GM18909 (cell line): Measurements from ENCODE around the gene CSPG4.
A peak's percentile ranks its signal among the peaks of the same experiment; 100 is the strongest.
"Not testable (repeated sequence)": the region's sequence is repeated elsewhere in the genome, so short reads cannot be mapped to it uniquely, and the experiment has no call there.

Experiments used
- ATAC-seq: cut with Tn5 transposase; IDR thresholded peaks from one replicate; pipeline ENCODE4 v1.9.1; 2021; ENCODE audit warnings: mild to moderate bottlenecking; ENCODE audit not compliant: unreplicated experiment, poor library complexity

Gene CSPG4, protein sequence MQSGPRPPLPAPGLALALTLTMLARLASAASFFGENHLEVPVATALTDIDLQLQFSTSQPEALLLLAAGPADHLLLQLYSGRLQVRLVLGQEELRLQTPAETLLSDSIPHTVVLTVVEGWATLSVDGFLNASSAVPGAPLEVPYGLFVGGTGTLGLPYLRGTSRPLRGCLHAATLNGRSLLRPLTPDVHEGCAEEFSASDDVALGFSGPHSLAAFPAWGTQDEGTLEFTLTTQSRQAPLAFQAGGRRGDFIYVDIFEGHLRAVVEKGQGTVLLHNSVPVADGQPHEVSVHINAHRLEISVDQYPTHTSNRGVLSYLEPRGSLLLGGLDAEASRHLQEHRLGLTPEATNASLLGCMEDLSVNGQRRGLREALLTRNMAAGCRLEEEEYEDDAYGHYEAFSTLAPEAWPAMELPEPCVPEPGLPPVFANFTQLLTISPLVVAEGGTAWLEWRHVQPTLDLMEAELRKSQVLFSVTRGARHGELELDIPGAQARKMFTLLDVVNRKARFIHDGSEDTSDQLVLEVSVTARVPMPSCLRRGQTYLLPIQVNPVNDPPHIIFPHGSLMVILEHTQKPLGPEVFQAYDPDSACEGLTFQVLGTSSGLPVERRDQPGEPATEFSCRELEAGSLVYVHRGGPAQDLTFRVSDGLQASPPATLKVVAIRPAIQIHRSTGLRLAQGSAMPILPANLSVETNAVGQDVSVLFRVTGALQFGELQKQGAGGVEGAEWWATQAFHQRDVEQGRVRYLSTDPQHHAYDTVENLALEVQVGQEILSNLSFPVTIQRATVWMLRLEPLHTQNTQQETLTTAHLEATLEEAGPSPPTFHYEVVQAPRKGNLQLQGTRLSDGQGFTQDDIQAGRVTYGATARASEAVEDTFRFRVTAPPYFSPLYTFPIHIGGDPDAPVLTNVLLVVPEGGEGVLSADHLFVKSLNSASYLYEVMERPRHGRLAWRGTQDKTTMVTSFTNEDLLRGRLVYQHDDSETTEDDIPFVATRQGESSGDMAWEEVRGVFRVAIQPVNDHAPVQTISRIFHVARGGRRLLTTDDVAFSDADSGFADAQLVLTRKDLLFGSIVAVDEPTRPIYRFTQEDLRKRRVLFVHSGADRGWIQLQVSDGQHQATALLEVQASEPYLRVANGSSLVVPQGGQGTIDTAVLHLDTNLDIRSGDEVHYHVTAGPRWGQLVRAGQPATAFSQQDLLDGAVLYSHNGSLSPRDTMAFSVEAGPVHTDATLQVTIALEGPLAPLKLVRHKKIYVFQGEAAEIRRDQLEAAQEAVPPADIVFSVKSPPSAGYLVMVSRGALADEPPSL (N-terminal part only)

GRCh38 chr15:75712668-75713337 is at the start of gene CSPG4:
Gene CSPG4 (minus strand): TSS chr15:75712848. CDS start chr15:75712755, 93 bp downstream.
- ATAC-seq, result no peak

GRCh38 chr15:75762357-75762718 is 49.7 kb upstream of the CSPG4 start:
- not testable (repeated sequence) for ATAC-seq

GRCh38 chr15:75761446-75762356 is 49.1 kb upstream of the CSPG4 start:
- no peak for ATAC-seq

DNA sequence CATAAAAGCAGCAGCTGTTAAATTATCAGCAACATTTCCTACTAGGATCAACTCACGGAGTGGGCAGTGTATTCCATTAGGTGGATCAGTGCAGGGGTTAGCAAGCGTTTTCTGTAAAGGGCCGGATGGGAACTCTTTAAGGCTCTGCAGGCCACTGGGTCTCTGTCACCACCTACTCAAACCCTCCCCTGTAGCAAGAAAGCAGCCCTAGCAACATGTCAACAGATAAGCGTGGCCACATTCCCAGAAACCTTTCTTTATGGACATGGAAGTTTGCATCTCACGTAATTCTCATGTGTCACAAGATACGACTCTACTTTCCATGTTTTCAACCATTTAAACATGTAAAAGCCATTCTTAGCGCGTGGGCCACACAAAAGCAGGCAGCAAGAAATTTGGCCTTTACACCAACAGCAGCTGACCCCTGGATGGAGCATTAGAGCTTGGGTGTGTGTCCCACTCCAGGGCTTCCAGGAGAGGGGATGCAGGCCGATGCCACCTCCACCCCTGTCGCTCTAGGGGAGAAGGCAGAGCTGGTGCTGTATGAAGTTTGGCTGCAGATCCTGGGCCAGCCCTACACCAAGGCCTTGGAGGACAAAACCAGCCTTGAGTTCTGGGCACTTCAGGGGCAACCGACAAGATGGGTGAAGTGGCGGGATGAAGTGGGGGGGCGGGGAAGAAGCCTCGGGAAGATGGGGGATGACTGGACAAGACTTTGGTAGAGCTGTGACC is 48.2 kb upstream of the CSPG4 start:
- no peak for ATAC-seq

DNA sequence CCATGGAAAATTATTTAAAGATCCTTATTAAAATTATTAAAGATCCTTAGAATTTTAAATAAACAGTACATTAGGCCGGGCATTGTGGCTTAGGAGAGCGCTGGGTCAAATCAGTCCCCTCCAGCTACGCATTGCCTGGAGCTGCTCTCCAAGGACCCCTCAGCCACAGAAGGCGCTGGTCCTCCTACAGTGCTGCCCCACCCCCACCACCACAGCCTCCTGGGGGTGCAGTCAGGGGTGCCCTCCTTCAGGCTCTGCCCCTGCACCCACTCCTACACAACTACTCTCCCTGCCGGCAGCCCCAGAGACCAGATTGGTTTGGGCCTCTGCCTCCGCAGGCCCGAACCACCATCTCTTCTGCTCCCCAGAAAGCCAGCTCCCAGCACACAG is 47.5 kb upstream of the CSPG4 start:
- ATAC-seq, result not testable (repeated sequence)

DNA sequence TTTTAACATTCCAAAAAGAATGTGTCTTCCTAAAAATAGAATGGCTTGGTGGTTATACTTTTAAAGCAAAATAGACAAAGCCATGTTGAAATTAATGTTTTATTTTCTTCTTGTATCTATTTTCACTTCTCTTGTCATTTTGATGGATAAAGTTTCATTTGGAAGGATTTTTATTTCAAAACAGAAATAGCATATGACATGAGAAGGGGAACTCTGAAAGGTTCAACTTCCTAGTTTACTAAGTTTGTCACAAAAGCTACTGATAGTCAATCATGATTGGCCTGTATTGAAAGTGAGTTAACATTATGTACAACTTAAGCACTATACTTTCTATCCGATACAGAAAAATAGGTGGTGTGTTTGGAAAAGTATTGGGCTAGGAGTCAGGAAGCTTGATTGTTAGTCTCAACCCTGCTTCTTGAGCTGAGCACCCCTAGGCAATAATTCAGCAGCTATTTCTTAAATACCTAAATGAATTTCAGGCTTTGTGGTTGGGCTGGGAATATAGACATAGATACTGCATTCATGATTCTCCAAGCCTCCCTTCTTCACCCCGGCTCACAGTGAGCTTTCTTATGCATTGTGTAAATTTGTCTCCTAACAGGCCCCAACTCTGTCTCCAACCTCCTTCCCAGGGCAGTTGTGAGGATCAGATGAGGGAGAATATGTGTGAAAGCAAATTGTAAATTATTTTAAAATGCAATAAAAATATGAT is 46.9 kb upstream of the CSPG4 start:
- ATAC-seq, result no peak

- ATAC-seq, result peak; percentile 65
Observed at GRCh38 chr15:75758071-75758872, 45.6 kb upstream of the CSPG4 start.

DNA sequence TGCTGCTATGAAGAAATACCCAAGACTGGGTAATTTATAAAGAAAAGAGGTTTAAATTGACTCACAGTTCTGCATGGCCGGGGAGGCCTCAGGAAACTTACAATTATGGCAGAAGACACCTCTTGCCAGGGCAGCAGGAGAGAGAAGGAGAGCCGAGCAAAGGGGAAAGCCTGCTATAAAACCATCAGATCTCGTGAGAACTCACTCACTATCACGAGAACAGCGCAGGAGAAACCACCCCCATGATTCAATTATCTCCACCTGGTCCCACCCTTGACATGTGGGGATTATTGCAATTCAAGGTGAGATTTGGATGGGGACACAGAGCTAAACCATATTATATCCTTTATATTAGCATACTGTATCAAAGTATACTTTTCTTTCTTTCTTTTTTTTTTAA is 42.2 kb upstream of the CSPG4 start:
- not testable (repeated sequence) for ATAC-seq

DNA sequence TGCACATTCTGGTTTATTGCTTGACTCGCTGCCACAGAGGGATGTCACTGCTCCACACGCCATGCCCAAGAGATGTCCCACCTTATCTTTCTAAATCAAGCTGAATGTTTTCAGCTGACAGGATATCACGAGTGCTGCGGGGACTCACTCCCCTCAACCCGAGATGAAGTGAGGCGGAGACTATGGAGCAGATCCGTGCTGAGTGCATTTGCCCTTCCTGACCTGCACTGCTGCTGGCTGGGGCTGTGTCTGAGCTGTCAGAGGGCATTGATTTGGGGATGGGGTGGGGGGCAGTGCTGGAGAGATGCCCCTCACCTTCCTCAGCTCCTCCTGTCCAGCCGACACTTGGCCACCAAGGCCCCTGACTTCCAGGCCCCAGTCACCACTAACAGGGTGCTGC is 40.5 kb upstream of the CSPG4 start:
- no peak for ATAC-seq

- ATAC-seq, result no peak
Observed at GRCh38 chr15:75751891-75752290, 39.2 kb upstream of the CSPG4 start.

- no peak for ATAC-seq
Observed at GRCh38 chr15:75751116-75751875, 38.6 kb upstream of the CSPG4 start.

GRCh38 chr15:75750261-75751050 is 37.8 kb upstream of the CSPG4 start:
- ATAC-seq, result no peak

DNA sequence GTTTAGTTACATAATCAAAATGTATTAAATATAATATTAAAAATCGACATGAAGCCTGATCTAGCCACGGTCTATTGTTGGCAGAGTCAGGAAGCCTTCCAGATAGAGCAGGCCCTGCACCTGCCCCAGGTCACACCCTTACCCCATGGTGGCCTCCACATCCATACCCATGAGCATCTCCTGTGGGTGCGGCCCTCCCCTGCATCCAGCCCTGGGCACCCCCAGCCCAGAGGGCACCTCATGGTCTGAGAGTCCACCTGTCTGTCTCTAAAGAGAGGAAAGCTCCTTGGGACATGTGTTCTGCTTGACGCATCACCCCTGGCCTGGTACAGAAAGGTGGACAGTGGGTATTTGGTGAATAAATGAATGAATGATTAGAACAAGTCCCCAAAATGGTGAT is 37.2 kb upstream of the CSPG4 start:
- no peak for ATAC-seq

DNA sequence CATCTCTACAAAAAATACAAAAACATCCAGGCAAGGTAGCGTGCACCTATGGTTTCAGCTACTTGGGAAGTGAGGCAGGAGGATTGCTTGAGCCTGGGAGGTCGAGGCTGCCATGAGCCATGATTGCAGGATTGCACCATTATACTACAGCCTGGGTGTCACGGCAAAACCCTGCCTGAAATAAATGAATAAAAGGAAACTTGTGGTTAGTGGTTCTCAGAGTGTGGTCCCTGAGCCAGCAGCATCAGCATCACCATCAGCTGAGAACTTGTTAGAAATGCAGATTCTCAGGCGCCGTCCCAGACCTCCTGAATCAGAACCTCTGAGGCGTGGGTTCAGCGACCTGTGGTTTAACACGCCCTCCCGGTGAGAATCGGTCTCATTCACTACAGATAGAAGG is 36.2 kb upstream of the CSPG4 start:
- not testable (repeated sequence) for ATAC-seq

DNA sequence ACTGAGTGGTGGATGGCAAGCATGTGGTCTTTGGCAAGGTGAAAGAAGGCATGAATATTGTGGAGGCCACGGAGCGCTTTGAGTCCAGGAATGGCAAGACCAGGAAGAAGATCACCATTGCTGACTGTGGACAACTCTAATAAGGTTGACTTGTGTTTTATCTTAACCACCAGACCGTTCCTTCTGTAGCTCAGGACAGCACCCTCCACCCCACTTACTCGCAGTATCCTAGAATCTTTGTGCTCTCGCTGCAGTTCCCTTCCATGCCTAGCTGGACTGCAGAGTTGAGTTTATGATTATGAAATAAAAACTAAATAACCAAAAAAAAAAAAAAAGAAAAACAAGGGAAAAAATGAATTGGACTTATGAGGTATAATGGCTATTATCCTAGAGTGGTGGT is 34.5 kb upstream of the CSPG4 start:
- not testable (repeated sequence) for ATAC-seq
